ENCODE results near the gene FBXL14.

Gene FBXL14

DNA sequence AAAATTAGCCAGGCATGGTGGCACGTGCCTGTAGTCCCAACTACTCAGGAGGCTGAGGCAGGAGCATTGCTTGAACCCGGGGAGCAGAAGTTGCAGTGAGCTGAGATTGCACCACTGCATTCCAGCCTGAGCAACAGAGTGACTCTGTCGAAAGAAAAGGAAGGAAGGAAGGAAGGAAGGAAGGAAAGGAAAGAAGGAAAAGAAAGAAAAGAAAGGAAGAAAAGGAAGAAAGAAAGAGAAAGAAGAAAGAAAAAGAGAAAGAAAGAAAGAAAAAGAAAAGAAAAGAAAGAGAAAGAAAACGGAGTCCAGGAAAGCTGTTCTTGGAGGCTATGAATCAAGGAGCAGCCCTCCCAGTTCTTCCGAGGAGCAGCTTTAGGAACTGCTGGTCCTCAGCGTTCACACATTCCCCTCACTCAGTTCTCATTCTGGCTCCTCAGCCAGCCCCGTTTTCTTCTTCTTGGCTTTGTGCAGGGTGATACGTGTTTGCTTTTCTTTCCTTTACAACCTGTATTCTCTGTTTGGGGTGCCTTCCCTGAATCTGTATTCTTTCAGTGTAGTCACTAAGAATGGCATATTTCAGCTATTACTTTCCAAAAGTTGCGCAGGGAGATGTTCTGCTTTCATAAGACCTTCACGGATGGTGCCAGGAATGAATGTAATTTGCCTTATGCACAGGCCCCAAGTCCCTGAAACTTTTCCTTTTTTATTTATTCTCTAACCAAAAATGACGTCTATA, 12.2 kb downstream of the FBXL14 start:
- TF ChIP-seq CTCF (IDR thresholded peaks at IDR 0.05; ENCODE audit: borderline replicate concordance, control extremely low read depth, extremely low read depth, insufficient read depth, missing control alignments) = no peak
- DNase-seq (ENCODE audit: low spot score) = no peak
- in situ Hi-C loops (cut with MboI; ENCODE audit: low sequenced_read_pairs, unreplicated experiment) = loop anchor here (25.0 kb wide), 1 partner anchor 1020 kb away; no protein-coding TSS in a partner anchor

DNA sequence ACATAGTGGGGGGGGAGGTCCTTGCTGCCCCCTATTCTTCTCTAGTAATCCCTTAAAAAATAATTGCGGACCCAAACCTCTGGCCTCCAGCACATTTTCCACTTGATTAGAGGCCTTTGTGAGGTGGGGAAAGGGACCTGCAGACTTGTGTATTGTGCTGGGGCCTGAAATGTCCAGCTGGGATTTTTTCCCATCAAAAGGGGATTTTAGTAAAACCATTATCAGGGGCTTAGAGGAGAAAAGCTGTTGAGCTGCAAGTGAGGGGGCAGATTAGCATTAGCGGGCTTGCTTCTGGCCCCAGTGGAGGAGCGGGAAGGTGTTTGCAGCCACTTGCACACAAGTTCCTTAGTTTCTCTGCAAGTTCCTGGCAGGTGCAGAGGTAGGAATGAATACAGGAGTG, 13.9 kb downstream of the FBXL14 start:
- no peak for DNase-seq (ENCODE audit: low spot score)
- no peak for TF ChIP-seq CTCF (IDR thresholded peaks at IDR 0.05; ENCODE audit: borderline replicate concordance, control extremely low read depth, extremely low read depth, insufficient read depth, missing control alignments)
- in situ Hi-C loops (cut with MboI; ENCODE audit: low sequenced_read_pairs, unreplicated experiment) = loop anchor here (25.0 kb wide), 1 partner anchor 1018 kb away; no protein-coding TSS in a partner anchor

DNA sequence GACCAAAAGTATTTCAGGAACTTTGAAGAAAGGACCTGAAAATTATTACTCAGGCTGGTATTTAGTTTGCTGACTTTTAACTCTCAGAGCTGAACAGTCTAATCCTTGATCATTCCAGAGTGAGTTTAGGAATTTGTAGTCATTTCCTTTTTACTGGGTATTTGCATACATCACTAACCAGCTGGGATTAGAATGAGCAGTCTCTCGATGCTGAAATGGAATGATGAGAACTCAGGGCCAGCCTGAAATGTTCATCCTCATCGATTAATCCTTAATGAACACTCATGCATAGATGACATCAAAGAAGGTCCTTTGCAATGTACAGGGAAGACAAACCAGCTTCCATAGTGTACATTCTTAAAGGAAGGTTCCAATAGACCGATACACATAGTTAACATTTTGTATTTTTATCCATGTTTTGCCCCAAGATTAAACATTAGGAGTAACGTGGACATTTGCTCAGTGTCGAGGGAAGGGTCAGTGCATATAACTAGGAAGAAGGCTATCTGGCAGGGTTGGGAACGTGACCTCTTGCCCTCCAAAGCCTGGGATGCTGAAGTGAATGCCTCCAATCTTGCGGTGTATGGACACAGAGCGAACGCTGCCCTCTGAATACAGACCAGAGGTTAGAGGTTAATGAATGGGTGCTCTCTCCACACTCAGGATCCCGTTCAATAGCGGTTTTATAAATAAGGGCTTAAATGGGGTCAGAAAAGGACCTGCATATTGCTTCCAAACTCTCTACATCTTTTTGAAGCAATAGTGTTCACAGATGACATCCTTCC, 14.5 kb downstream of the FBXL14 start:
- in situ Hi-C loops (cut with MboI; ENCODE audit: low sequenced_read_pairs, unreplicated experiment) = loop anchor here (5.0 to 25.0 kb wide), 2 partner anchors 463 to 1018 kb away; no protein-coding TSS in a partner anchor
- no peak for DNase-seq (ENCODE audit: low spot score)
- no peak for TF ChIP-seq CTCF (IDR thresholded peaks at IDR 0.05; ENCODE audit: borderline replicate concordance, control extremely low read depth, extremely low read depth, insufficient read depth, missing control alignments)

GRCh38 chr12:1576410-1577241, 17.8 kb downstream of the FBXL14 start:
- TF ChIP-seq CTCF (IDR thresholded peaks at IDR 0.05; ENCODE audit: borderline replicate concordance, control extremely low read depth, extremely low read depth, insufficient read depth, missing control alignments) = no peak
- in situ Hi-C loops (cut with MboI; ENCODE audit: low sequenced_read_pairs, unreplicated experiment) = loop anchor here (5.0 to 25.0 kb wide), 2 partner anchors 459 to 1014 kb away; no protein-coding TSS in a partner anchor
- no peak for DNase-seq (ENCODE audit: low spot score)

DNA sequence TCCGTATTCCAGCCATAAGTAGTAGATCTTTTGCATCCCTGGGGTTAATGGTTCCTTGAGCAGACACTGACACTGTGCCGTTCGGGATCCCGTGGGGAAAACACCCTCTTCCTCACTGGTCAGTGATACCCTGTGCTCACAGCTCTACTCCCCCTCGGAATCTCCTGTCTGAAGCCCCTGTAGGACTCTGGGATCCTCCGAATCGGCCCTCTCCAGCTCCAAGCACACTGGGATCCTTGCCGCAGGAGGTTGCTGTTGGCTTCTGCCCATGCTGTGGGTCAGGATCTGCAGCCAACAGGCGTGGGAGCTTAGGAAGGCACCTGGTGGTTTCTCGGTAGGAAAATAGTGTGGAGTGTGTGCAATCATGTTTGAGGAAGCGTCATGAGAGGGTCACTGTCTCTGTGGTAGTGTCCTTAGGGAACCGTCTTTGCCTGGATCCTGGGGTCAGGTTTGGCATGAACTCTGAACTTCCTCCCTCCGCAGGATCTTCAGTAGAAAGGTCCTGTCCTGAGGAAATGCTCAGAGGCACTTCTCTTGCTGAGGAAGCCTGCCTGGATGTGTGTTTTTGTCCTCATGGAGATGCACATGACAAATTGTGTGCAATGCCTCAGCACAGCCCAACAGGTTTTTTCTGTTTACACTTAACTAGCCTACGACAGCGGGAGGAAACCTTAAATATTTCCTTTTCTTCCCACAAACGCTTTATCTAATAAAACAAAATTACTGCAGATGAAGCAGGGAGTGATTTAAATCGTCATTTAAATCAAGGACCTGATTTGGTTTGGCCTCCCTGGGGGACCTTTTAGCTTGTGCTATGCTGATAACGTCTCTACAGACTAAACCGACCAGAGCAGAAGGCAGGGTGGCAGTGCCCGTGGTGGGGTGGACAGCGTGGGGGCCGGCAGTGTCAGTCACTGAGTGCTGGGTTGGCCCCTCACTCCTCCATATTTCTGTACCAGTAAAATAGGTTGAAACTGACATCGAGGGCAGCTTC, 18.7 kb downstream of the FBXL14 start:
- in situ Hi-C loops (cut with MboI; ENCODE audit: low sequenced_read_pairs, unreplicated experiment) = loop anchor here (5.0 to 25.0 kb wide), 2 partner anchors 458 to 1013 kb away; no protein-coding TSS in a partner anchor
- DNase-seq (ENCODE audit: low spot score) = no peak
- TF ChIP-seq CTCF (IDR thresholded peaks at IDR 0.05; ENCODE audit: borderline replicate concordance, control extremely low read depth, extremely low read depth, insufficient read depth, missing control alignments) = no peak

All from GM13976 (cell line).